HG03064 (cell line): ENCODE data around the gene KLHL2.
A peak's percentile ranks its signal among the peaks of the same experiment; 100 is the strongest.
"Not testable (repeated sequence)": the region's sequence is repeated elsewhere in the genome, so short reads cannot be mapped to it uniquely, and the experiment has no call there.

ENCODE experiments used
- ATAC-seq: cut with Tn5 transposase; IDR thresholded peaks from one replicate; pipeline ENCODE4 v1.9.1; 2021; ENCODE audit warnings: low read depth; ENCODE audit not compliant: unreplicated experiment

Gene KLHL2, protein sequence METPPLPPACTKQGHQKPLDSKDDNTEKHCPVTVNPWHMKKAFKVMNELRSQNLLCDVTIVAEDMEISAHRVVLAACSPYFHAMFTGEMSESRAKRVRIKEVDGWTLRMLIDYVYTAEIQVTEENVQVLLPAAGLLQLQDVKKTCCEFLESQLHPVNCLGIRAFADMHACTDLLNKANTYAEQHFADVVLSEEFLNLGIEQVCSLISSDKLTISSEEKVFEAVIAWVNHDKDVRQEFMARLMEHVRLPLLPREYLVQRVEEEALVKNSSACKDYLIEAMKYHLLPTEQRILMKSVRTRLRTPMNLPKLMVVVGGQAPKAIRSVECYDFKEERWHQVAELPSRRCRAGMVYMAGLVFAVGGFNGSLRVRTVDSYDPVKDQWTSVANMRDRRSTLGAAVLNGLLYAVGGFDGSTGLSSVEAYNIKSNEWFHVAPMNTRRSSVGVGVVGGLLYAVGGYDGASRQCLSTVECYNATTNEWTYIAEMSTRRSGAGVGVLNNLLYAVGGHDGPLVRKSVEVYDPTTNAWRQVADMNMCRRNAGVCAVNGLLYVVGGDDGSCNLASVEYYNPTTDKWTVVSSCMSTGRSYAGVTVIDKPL

DNA sequence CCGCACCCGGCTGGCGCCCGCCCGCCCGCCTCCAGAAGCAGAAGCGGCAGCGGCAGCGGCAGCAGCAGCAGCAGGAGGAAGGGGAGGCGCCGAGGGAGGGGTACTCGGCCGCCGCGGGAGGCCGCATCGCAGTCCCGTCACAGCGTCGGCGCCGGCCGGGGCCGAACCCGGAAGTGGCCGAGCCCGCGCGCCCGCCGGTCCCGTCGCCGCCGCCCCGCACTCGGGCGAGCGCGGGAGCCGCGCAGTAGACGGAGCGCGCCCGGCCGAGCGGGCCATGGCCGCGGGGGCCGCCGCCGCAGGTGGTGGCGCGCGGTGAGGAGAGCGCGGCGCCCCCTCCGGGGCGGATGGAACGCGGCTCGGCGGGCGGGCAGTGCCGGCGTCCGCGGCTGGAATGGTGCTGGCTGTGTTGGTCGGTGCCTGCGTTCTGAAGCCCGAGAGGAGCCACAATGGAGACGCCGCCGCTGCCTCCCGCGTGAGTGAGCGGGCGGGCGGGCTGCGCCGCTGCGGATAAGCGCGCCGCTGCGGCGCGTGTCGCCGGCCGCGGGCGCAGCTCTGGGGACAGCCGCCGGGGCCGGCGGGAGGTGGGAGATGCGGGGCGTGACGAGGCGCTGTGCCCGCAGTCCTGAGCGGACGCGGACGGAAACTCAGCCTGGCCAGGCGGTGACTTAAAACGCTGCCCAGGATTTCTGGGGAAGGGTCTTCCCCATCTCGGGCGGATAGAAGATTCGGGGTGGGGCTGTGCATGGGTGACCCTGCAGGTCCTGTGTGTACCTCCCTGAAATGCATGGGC, at the start of gene KLHL2:
TSS of gene KLHL2 (plus strand) at position 131 of the 790 bp plus-strand sequence. CDS start at position 447, 316 bp downstream.
- ATAC-seq = peak; percentile 90

GRCh38 chr4:165158762-165159161, 48.6 kb upstream of the KLHL2 start:
- no peak for ATAC-seq

DNA sequence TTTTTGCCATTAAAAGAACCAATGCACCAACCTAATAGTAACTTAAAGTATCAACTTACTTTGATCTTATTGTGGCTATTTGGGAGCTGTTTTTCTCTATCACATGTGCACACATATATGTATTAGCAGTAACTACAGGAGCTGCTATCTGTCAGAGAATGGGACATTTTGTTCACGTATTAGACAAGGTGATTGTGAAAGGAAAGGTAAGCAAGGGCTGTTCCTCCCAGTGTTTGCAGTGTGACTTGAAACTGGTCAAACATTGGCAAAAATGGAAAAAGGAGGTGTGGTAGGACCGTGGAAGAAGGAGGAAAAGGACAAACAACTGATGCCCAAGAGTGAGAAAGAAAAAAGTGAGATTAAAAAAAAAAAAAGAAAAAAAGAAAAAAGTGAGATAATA, 43.1 kb upstream of the KLHL2 start:
- ATAC-seq = no peak

GRCh38 chr4:165166872-165167271, 40.5 kb upstream of the KLHL2 start:
- not testable (repeated sequence) for ATAC-seq

- ATAC-seq = no peak
Observed at GRCh38 chr4:165167650-165168049, 39.7 kb upstream of the KLHL2 start.

DNA sequence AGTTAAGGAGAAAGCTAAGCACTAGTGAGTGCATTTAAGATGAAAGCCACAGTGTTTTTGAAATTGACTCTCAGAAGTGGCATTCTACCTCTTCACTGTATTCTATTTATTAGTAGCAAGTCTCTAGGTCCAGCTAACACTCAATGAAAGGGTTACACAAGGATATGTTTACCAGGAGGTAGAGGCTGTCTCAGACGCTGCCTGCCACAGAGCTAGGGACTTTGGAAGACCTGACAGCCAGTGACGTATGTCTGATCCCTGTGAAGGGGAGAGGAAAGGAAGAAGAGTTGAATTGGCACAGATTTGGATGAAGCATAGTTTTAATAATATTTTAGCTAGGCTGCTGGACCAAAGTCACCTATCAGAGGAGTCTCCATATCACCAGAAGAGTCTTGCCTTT, 36.5 kb upstream of the KLHL2 start:
- no peak for ATAC-seq

- ATAC-seq = not testable (repeated sequence)
Observed at GRCh38 chr4:165175470-165175869, 31.9 kb upstream of the KLHL2 start.

DNA sequence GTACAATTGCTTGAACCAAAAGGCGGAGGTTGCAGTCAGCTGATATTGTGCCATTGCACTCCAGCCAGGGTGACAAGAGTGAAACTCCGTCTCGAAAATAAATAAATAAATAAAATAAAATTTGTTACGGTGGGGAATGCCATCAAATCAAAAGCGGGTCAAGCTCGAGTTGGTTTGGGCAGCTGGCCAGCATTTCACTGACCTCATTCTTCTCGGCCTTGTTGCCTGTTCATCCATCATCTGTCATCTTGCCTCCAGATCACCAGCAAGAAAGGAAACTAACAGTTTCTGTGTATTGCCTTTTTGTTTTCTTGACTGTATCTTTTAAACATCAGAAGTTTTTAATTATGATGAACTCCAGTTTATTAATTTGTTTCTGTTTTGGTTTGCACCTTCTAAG, 31.5 kb upstream of the KLHL2 start:
- no peak for ATAC-seq

DNA sequence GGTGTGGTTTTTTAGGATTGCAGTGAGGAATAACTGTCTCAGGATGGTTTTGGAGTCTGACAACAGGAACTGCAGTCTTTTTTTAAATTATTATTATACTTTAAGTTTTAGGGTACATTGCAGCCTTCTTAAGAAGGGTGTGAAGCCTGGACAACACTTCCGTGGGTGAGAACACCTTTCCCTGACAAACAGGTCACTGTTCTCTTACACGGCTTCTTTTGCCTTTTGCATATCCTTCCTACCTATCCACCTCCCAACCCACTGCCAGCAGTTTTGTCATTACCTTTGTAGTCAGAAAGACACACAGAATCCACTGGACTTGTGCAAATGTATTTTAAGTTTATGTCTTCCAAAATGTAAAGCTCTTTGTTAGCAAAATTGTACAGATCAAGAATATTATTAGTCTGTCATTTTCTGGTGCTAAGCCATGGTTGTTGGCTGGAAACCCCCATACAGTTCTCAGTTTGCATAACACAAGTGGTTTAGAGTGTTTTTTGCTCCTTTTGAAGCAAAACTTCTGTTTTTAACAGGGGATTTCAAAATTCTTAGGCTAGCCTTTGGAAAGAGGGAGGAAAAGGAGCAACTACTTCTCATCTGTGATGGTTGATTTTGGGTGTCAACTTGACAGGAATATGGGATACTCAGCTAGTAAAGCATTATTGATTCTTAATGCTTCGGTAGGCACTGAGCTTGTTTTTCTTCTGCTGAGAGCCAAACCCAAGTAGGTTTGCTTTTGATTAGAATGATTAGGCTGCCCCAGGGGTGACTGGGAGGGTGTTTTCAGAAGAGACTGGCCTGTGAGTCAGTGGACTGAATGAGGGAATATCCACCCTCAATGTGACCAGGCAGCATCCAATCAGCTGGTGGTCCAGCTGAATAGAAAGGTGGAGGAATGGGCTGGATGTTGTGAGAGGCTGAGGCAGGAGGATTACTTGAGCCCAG, 29.4 kb upstream of the KLHL2 start:
- no peak for ATAC-seq

- ATAC-seq = no peak
Observed at GRCh38 chr4:165184220-165184619, 23.1 kb upstream of the KLHL2 start.

DNA sequence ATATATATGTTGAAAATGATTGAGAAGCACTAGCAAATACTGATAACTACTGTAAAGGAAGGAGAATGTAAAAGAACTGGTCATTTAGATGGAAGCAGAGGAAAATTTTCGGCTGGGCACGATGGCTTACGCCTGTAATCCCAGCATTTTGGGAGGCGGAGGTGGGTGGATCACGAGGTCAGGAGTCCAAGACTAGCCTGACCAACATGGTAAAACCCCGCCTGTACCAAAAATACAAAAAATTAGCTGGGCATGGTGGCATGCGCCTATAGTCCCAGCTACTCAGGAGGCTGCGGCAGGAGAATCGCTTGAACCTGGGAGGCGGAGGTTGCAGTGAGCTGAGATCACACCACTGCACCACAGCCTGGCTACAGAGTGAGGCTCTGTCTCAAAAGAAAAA, 22.4 kb upstream of the KLHL2 start:
- ATAC-seq = not testable (repeated sequence)

DNA sequence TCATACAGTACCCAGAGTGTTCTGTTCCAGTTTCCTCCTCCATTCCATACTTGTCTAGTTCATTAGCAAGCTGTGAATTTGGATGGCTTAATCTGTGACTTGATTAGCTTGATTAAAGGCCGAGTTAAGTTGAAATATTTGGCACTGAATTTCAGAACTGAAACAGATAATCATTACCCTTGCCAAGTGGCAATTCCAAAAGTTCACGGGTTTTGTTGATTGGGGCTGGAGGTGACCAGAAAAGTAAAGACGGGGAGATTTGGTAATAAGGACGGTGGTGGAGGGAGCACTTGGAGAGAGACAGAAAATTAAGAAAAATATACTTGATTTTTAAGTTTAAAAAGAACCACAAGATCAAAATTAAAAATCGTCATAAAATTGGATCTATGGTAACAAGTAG, 21.9 kb upstream of the KLHL2 start:
- ATAC-seq = no peak

- ATAC-seq = no peak
Observed at GRCh38 chr4:165190591-165191347, 16.6 kb upstream of the KLHL2 start.

DNA sequence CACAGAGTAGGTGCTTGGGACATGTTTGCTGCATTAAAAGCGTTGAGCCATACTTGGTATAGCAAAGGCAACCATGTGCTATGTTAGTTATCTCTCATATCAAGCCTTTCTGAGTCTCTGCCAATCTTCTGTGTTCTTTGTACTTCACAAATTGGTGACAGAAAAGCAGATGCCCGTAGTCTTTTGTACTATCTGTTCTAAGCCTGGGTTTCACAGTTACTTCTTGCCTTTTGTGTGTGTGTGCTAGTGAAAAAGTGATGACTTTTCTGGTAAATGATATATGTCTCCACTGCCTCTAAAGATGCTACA, 16.1 kb upstream of the KLHL2 start:
- no peak for ATAC-seq

GRCh38 chr4:165191814-165192499, 15.4 kb upstream of the KLHL2 start:
- no peak for ATAC-seq

GRCh38 chr4:165192500-165192898, 14.9 kb upstream of the KLHL2 start:
- ATAC-seq = no peak

DNA sequence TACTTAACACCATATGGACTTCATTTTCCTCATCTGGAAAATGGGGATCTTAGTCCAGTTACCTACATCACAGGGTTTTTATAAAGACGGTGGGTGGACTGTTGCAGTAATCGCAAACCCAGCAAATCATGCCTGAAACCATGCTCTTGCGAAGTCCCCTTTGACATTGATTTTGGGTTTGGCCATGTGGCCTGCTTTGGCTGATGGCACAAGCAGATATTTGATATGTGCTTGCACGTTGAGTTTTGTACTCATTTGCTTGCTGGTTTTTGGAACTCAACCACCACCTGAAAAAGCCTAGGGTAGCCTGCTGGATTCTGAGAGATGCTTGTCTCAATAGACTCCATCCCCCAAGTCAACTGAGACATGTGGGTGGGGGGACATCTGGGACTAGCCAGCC, 14.4 kb upstream of the KLHL2 start:
- ATAC-seq = no peak

DNA sequence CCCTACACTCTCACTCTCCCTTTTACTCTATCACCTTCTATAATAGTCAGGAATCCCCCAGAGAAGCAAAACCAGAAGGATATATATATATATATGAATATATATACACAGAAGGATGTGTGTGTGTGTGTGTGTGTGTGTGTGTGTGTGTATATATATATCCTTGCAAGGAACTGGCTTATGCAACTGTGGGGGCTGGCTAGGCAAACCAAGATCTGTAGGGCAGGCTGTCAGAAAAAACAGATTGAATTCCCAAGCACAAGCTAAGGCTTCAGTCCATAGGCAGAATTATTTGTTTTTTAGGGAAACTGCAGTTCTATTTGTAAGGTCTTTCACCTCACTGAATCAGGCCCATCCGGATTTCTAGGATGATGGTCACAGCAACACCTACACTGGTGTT, 13.0 kb upstream of the KLHL2 start:
- no peak for ATAC-seq

- no peak for ATAC-seq
Observed at GRCh38 chr4:165198329-165198728, 9.0 kb upstream of the KLHL2 start.
